ENCODE measurements around the gene TRAM2.

Gene TRAM2

GRCh38 chr6:52502306-52503029 is 74.4 kb downstream of the TRAM2 start:
- Mint-ChIP-seq H3K27me3 (no peaks in the 10 kb centered on the region), H3K4me1 (peaks cover 17% of the 10 kb centered on the region), H3K4me3 (no peak overlapping the region), H3K36me3 (peaks cover 9% of the 10 kb centered on the region), H3K9me3 (no peaks in the 10 kb centered on the region), H3K27ac (peak overlapping the region; percentile 71)
- DNase-seq (ENCODE audit: low spot score in 2 of 2): no peak
- no peak for ATAC-seq (ENCODE audit: low read depth)

- Mint-ChIP-seq H3K9me3 (no peaks in the 10 kb centered on the region), H3K4me3 (no peak overlapping the region), H3K36me3 (peaks cover 7% of the 10 kb centered on the region), H3K27ac (peak overlapping the region; percentile 100), H3K4me1 (peaks cover 30% of the 10 kb centered on the region), H3K27me3 (no peaks in the 10 kb centered on the region)
- DNase-seq (ENCODE audit: low spot score in 2 of 2): no peak
- no peak for ATAC-seq (ENCODE audit: low read depth)
Observed at GRCh38 chr6:52500238-52501129, 76.4 kb downstream of the TRAM2 start.

GRCh38 chr6:52499681-52500236 is 77.1 kb downstream of the TRAM2 start:
- Mint-ChIP-seq H3K36me3 (peaks cover 9% of the 10 kb centered on the region), H3K9me3 (peaks cover 2% of the 10 kb centered on the region), H3K27me3 (no peaks in the 10 kb centered on the region), H3K27ac (peak overlapping the region; percentile 100), H3K4me1 (peaks cover 33% of the 10 kb centered on the region), H3K4me3 (no peak overlapping the region)
- DNase-seq (ENCODE audit: low spot score in 2 of 2) (no peak), ATAC-seq (ENCODE audit: low read depth) (no peak)

GRCh38 chr6:52499026-52499425 is 77.8 kb downstream of the TRAM2 start:
- Mint-ChIP-seq H3K4me3 (no peak overlapping the region), H3K27ac (peak overlapping the region; percentile 100), H3K4me1 (peaks cover 36% of the 10 kb centered on the region), H3K27me3 (no peaks in the 10 kb centered on the region), H3K9me3 (peaks cover 2% of the 10 kb centered on the region), H3K36me3 (peaks cover 9% of the 10 kb centered on the region)
- no peak for DNase-seq (ENCODE audit: low spot score in 2 of 2)
- no peak for ATAC-seq (ENCODE audit: low read depth)

GRCh38 chr6:52498538-52499017 is 78.3 kb downstream of the TRAM2 start:
- ATAC-seq (ENCODE audit: low read depth) (peak; percentile 38), DNase-seq (ENCODE audit: low spot score in 2 of 2) (peak; percentile 30 to 59)
- Mint-ChIP-seq H3K4me3 (peak overlapping the region; percentile 70), H3K36me3 (peaks cover 9% of the 10 kb centered on the region), H3K9me3 (peaks cover 2% of the 10 kb centered on the region), H3K27me3 (no peaks in the 10 kb centered on the region), H3K27ac (peak overlapping the region; percentile 100), H3K4me1 (peaks cover 41% of the 10 kb centered on the region)

GRCh38 chr6:52497652-52498408 is 79.0 kb downstream of the TRAM2 start:
- DNase-seq (ENCODE audit: low spot score in 2 of 2) (peak; percentile 66 to 84), ATAC-seq (ENCODE audit: low read depth) (peak; percentile 84)

GRCh38 chr6:52496631-52497030 is 80.2 kb downstream of the TRAM2 start:
- Mint-ChIP-seq H3K27me3 (no peaks in the 10 kb centered on the region), H3K4me3 (peak overlapping the region; percentile 41), H3K4me1 (peaks cover 51% of the 10 kb centered on the region), H3K27ac (peak overlapping the region; percentile 100), H3K36me3 (peaks cover 4% of the 10 kb centered on the region), H3K9me3 (peaks cover 2% of the 10 kb centered on the region)
- ATAC-seq (ENCODE audit: low read depth) (no peak), DNase-seq (ENCODE audit: low spot score in 2 of 2) (peak in 1 of 2 donors; percentile 23)

More at GRCh38 chr6:52497652-52498408, 79.0 kb downstream of the TRAM2 start:
- peak overlapping the region; percentile 100 for H3K27ac Mint-ChIP-seq
- peaks cover 43% of the 10 kb centered on the region for H3K4me1 Mint-ChIP-seq
- peak overlapping the region; percentile 70 for H3K4me3 Mint-ChIP-seq
- peaks cover 9% of the 10 kb centered on the region for H3K36me3 Mint-ChIP-seq
- no peaks in the 10 kb centered on the region for H3K27me3 Mint-ChIP-seq
- H3K9me3 Mint-ChIP-seq: peaks cover 2% of the 10 kb centered on the region

- no peak for DNase-seq (ENCODE audit: low spot score in 2 of 2)
- H3K4me3 Mint-ChIP-seq: peak overlapping the region; percentile 41
- peaks cover 54% of the 10 kb centered on the region for H3K4me1 Mint-ChIP-seq
- ATAC-seq (ENCODE audit: low read depth): no peak
- H3K9me3 Mint-ChIP-seq: peaks cover 2% of the 10 kb centered on the region
- H3K27me3 Mint-ChIP-seq: no peaks in the 10 kb centered on the region
- peaks cover 4% of the 10 kb centered on the region for H3K36me3 Mint-ChIP-seq
- peak overlapping the region; percentile 100 for H3K27ac Mint-ChIP-seq
Observed at GRCh38 chr6:52495922-52496321, 80.9 kb downstream of the TRAM2 start.

- Mint-ChIP-seq H3K4me3 (no peak overlapping the region), H3K27ac (peak overlapping the region; percentile 100), H3K36me3 (peaks cover 7% of the 10 kb centered on the region)
Observed at GRCh38 chr6:52494298-52495072, 82.4 kb downstream of the TRAM2 start.

GRCh38 chr6:52493669-52494068 is 83.2 kb downstream of the TRAM2 start:
- H3K9me3 Mint-ChIP-seq: peaks cover 2% of the 10 kb centered on the region
- peaks cover 7% of the 10 kb centered on the region for H3K36me3 Mint-ChIP-seq
- H3K4me3 Mint-ChIP-seq: peak overlapping the region; percentile 30
- H3K27me3 Mint-ChIP-seq: no peaks in the 10 kb centered on the region
- ATAC-seq (ENCODE audit: low read depth): peak; percentile 13
- H3K27ac Mint-ChIP-seq: peak overlapping the region; percentile 100
- H3K4me1 Mint-ChIP-seq: peaks cover 62% of the 10 kb centered on the region
- DNase-seq (ENCODE audit: low spot score in 2 of 2): peak in 1 of 2 donors; percentile 45

More at GRCh38 chr6:52494298-52495072, 82.4 kb downstream of the TRAM2 start:
- no peak for ATAC-seq (ENCODE audit: low read depth)
- H3K4me1 Mint-ChIP-seq: peaks cover 66% of the 10 kb centered on the region
- no peaks in the 10 kb centered on the region for H3K27me3 Mint-ChIP-seq
- DNase-seq (ENCODE audit: low spot score in 2 of 2): no peak
- peaks cover 2% of the 10 kb centered on the region for H3K9me3 Mint-ChIP-seq

GRCh38 chr6:52491203-52492069 is 85.4 kb downstream of the TRAM2 start:
- Mint-ChIP-seq H3K27me3 (no peaks in the 10 kb centered on the region), H3K27ac (peak overlapping the region; percentile 100), H3K4me1 (peaks cover 46% of the 10 kb centered on the region), H3K9me3 (peaks cover 2% of the 10 kb centered on the region), H3K36me3 (peaks cover 12% of the 10 kb centered on the region), H3K4me3 (peak overlapping the region; percentile 75)
- ATAC-seq (ENCODE audit: low read depth): peak; percentile 62
- DNase-seq (ENCODE audit: low spot score in 2 of 2): peak; percentile 29 to 31

GRCh38 chr6:52489881-52490280 is 87.0 kb downstream of the TRAM2 start:
- Mint-ChIP-seq H3K27ac (peak overlapping the region; percentile 100), H3K9me3 (no peaks in the 10 kb centered on the region), H3K36me3 (peaks cover 16% of the 10 kb centered on the region), H3K4me1 (peaks cover 33% of the 10 kb centered on the region), H3K4me3 (no peak overlapping the region), H3K27me3 (no peaks in the 10 kb centered on the region)
- DNase-seq (ENCODE audit: low spot score in 2 of 2): no peak
- no peak for ATAC-seq (ENCODE audit: low read depth)
